Naive thymus-derived CD8-positive, alpha-beta T cell (primary cell): Measurements from ENCODE around the gene DCAF4. TPM values are rescaled to one million over a fixed set of nuclear protein-coding genes. Genes with fewer than 3 reads are reported as not detected.

Experiments
- ATAC-seq, 2 donors: fragments of 150-1000 bp; cut with Tn5 transposase in 1 of 2; sonication (Bioruptor Pico), chemical (Tn5 transposase) in 1 of 2; 1 replicate in 1 of 2; 2 replicates in 1 of 2; pipeline ENCODE4 v1.10.0; 2021; ENCODE audit warnings: mild to moderate bottlenecking in 2 of 2, moderate library complexity in 2 of 2
- POLR2A ChIA-PET: fragments of 350-600 bp; sonication (Branson Sonifier 250); formaldehyde crosslinking; loops from one replicate; lab custom pipeline; 2021; ENCODE audit warnings: antibody characterized with exemption; lab: Charles Lee
- DNase-seq, 10 donors: peaks; one replicate each; pipeline versions ENCODE4 v3.0.0 to v3.0.0-alpha.2; 2020 to 2022
- H3K27ac Mint-ChIP-seq, 10 donors: one replicate each; pipeline ENCODE4 v1.8.0; 2020 to 2022; ENCODE audit warnings: mild to moderate bottlenecking in 10 of 10, mixed read lengths in 10 of 10, moderate library complexity in 4 of 10, inconsistent platforms in 1 of 10
- H3K27me3 Mint-ChIP-seq, 5 donors: one replicate each; pipeline ENCODE4 v1.8.0; 2021 to 2022; ENCODE audit warnings: mixed read lengths in 5 of 5
- H3K36me3 Mint-ChIP-seq, 3 donors: one replicate each; pipeline ENCODE4 v1.8.0; 2020 to 2022; ENCODE audit warnings: mixed read lengths in 3 of 3, mild to moderate bottlenecking in 2 of 3, inconsistent platforms in 1 of 3
- H3K4me1 Mint-ChIP-seq, 4 donors: one replicate each; pipeline ENCODE4 v1.8.0; 2021 to 2022; ENCODE audit warnings: mixed read lengths in 4 of 4
- H3K4me3 Mint-ChIP-seq, 10 donors: one replicate each; pipeline ENCODE4 v1.8.0; 2020 to 2022; ENCODE audit warnings: mild to moderate bottlenecking in 10 of 10, mixed read lengths in 10 of 10, moderate library complexity in 6 of 10, inconsistent platforms in 1 of 10
- H3K9me3 Mint-ChIP-seq, 9 donors: one replicate each; pipeline ENCODE4 v1.8.0; 2020 to 2022; ENCODE audit warnings: mixed read lengths in 9 of 9, mild to moderate bottlenecking in 3 of 9, inconsistent platforms in 1 of 9, moderate library complexity in 1 of 9
- polyA plus RNA-seq, 3 donors: library from polyadenylated mRNA; unstranded; fragments of 300-500 nt; fragmentation: Illumina TruSeq; gene quantifications; one replicate each; pipeline ENCODE4 v1.2.3, GENCODE V29; 2021
- total RNA-seq, 8 experiments: library from RNA in 2 of 8; stranded (reverse) in 2 of 8; gene quantifications; one replicate each; pipeline ENCODE4 v1.2.3 and lab custom pipeline; 2021 to 2026

DCAF4 gene
- total and polyA plus RNA-seq, 5 experiments from 2014 or later: 7.9 to 32.8 (median 11.1) TPM

- POLR2A ChIA-PET: no interaction called here
These were observed 39.0 kb downstream of the DCAF4 start for GRCh38 chr14:72965249-72965648.

GRCh38 chr14:72966038-72966437 lies 39.8 kb downstream of the DCAF4 start:
- DNase-seq: no peak
- no peaks in the 10 kb centered on the region for H3K27me3 Mint-ChIP-seq
- peaks cover 0 to 6% (median 3%) of the 10 kb centered on the region in 4 donors for H3K4me1 Mint-ChIP-seq
- H3K9me3 Mint-ChIP-seq: no peaks in the 10 kb centered on the region
- H3K27ac Mint-ChIP-seq: no peak overlapping the region
- no peak overlapping the region for H3K4me3 Mint-ChIP-seq
- ATAC-seq: no peak
- POLR2A ChIA-PET: interaction anchor here (0.6 kb wide), 1 partner anchor 70 kb away, joined by 6 read pairs; no protein-coding TSS in a partner anchor
- H3K36me3 Mint-ChIP-seq: peaks cover 0 to 58% (median 16%) of the 10 kb centered on the region in 3 donors

More at GRCh38 chr14:72965249-72965648, 39.0 kb downstream of the DCAF4 start:
- DNase-seq (no peak), ATAC-seq (no peak)
- Mint-ChIP-seq H3K27ac (peak overlapping the region in 4 of 10 donors; percentile 2 to 80 (median 42)), H3K9me3 (no peaks in the 10 kb centered on the region), H3K4me1 (peaks cover 0 to 6% (median 3%) of the 10 kb centered on the region in 4 donors), H3K4me3 (no peak overlapping the region), H3K36me3 (peaks cover 0 to 58% (median 22%) of the 10 kb centered on the region in 3 donors), H3K27me3 (no peaks in the 10 kb centered on the region)

GRCh38 chr14:72968316-72968715 lies 42.1 kb downstream of the DCAF4 start:
- H3K27ac Mint-ChIP-seq: peak overlapping the region in 1 of 10 donors; percentile 66
- no peak for DNase-seq
- H3K36me3 Mint-ChIP-seq: peaks cover 0 to 62% (median 25%) of the 10 kb centered on the region in 3 donors
- POLR2A ChIA-PET: no interaction called here
- ATAC-seq: no peak
- H3K4me3 Mint-ChIP-seq: no peak overlapping the region
- H3K9me3 Mint-ChIP-seq: no peaks in the 10 kb centered on the region
- H3K4me1 Mint-ChIP-seq: peaks cover 0 to 6% (median 3%) of the 10 kb centered on the region in 4 donors
- no peaks in the 10 kb centered on the region for H3K27me3 Mint-ChIP-seq

GRCh38 chr14:72970058-72970630 lies 43.9 kb downstream of the DCAF4 start:
- Mint-ChIP-seq H3K4me3 (no peak overlapping the region), H3K27me3 (no peaks in the 10 kb centered on the region), H3K4me1 (peaks cover 0 to 3% (median 0%) of the 10 kb centered on the region in 4 donors), H3K27ac (no peak overlapping the region), H3K36me3 (peaks cover 0 to 76% (median 35%) of the 10 kb centered on the region in 3 donors), H3K9me3 (no peaks in the 10 kb centered on the region)
- no peak for DNase-seq
- ATAC-seq: no peak
- POLR2A ChIA-PET: no interaction called here

- DNase-seq: no peak
- no peaks in the 10 kb centered on the region for H3K4me1 Mint-ChIP-seq
- no peaks in the 10 kb centered on the region for H3K27me3 Mint-ChIP-seq
- POLR2A ChIA-PET: no interaction called here
- H3K36me3 Mint-ChIP-seq: peaks cover 0 to 82% (median 42%) of the 10 kb centered on the region in 3 donors
- no peak overlapping the region for H3K4me3 Mint-ChIP-seq
- no peak overlapping the region for H3K27ac Mint-ChIP-seq
- ATAC-seq: no peak
- H3K9me3 Mint-ChIP-seq: no peaks in the 10 kb centered on the region
These were observed 44.7 kb downstream of the DCAF4 start for GRCh38 chr14:72970824-72971434.

GRCh38 chr14:72974661-72975060 lies 48.4 kb downstream of the DCAF4 start:
- DNase-seq (no peak), ATAC-seq (no peak)
- POLR2A ChIA-PET: no interaction called here
- Mint-ChIP-seq H3K27ac (peak overlapping the region in 1 of 10 donors; percentile 29), H3K4me1 (no peaks in the 10 kb centered on the region), H3K4me3 (no peak overlapping the region), H3K27me3 (no peaks in the 10 kb centered on the region), H3K9me3 (no peaks in the 10 kb centered on the region), H3K36me3 (peaks cover 0 to 95% (median 49%) of the 10 kb centered on the region in 3 donors)

- Mint-ChIP-seq H3K36me3 (peaks cover 0 to 90% (median 43%) of the 10 kb centered on the region in 3 donors), H3K27ac (no peak overlapping the region)
These were observed 49.5 kb downstream of the DCAF4 start for GRCh38 chr14:72975770-72976169.

GRCh38 chr14:72978856-72979255 lies 52.6 kb downstream of the DCAF4 start:
- H3K27ac Mint-ChIP-seq: no peak overlapping the region

More at GRCh38 chr14:72975770-72976169, 49.5 kb downstream of the DCAF4 start:
- Mint-ChIP-seq H3K4me3 (no peak overlapping the region), H3K27me3 (no peaks in the 10 kb centered on the region), H3K4me1 (no peaks in the 10 kb centered on the region), H3K9me3 (no peaks in the 10 kb centered on the region)
- POLR2A ChIA-PET: interaction anchor here (0.8 kb wide), 1 partner anchor 82 kb away, joined by 3 read pairs; no protein-coding TSS in a partner anchor
- no peak for DNase-seq
- ATAC-seq: no peak

GRCh38 chr14:72980863-72981262 lies 54.6 kb downstream of the DCAF4 start:
- POLR2A ChIA-PET: no interaction called here
- Mint-ChIP-seq H3K27me3 (no peaks in the 10 kb centered on the region), H3K4me1 (peaks cover 0 to 2% (median 0%) of the 10 kb centered on the region in 4 donors), H3K4me3 (no peak overlapping the region), H3K36me3 (peaks cover 10 to 82% (median 35%) of the 10 kb centered on the region in 3 donors), H3K9me3 (peaks cover 0 to 1% (median 0%) of the 10 kb centered on the region in 9 donors), H3K27ac (no peak overlapping the region)
- ATAC-seq: no peak
- no peak for DNase-seq

More at GRCh38 chr14:72978856-72979255, 52.6 kb downstream of the DCAF4 start:
- Mint-ChIP-seq H3K4me1 (peaks cover 0 to 2% (median 0%) of the 10 kb centered on the region in 4 donors), H3K27me3 (no peaks in the 10 kb centered on the region), H3K36me3 (peaks cover 4 to 84% (median 32%) of the 10 kb centered on the region in 3 donors), H3K4me3 (no peak overlapping the region), H3K9me3 (no peaks in the 10 kb centered on the region)
- POLR2A ChIA-PET: interaction anchor here (0.7 kb wide), 1 partner anchor 8 kb away, joined by 6 read pairs; no protein-coding TSS in a partner anchor
- ATAC-seq (no peak), DNase-seq (no peak)

GRCh38 chr14:72982146-72982708 lies 56.0 kb downstream of the DCAF4 start:
- Mint-ChIP-seq H3K36me3 (peaks cover 10 to 81% (median 35%) of the 10 kb centered on the region in 3 donors), H3K27me3 (no peaks in the 10 kb centered on the region), H3K27ac (no peak overlapping the region), H3K4me1 (peaks cover 0 to 2% (median 0%) of the 10 kb centered on the region in 4 donors), H3K9me3 (peaks cover 0 to 1% (median 0%) of the 10 kb centered on the region in 9 donors), H3K4me3 (no peak overlapping the region)
- DNase-seq (no peak), ATAC-seq (no peak)
- POLR2A ChIA-PET: interaction anchor here (0.8 kb wide), 1 partner anchor 15 kb away, joined by 4 read pairs; no protein-coding TSS in a partner anchor

- ATAC-seq (no peak), DNase-seq (no peak)
- Mint-ChIP-seq H3K9me3 (peaks cover 0 to 1% (median 0%) of the 10 kb centered on the region in 9 donors), H3K27ac (no peak overlapping the region), H3K4me3 (no peak overlapping the region), H3K36me3 (peaks cover 10 to 73% (median 33%) of the 10 kb centered on the region in 3 donors), H3K27me3 (no peaks in the 10 kb centered on the region), H3K4me1 (peaks cover 0 to 3% (median 0%) of the 10 kb centered on the region in 4 donors)
- POLR2A ChIA-PET: no interaction called here
These were observed 60.0 kb downstream of the DCAF4 start for GRCh38 chr14:72986214-72986613.

- POLR2A ChIA-PET: interaction anchor here (0.6 kb wide), 1 partner anchor 8 kb away, joined by 6 read pairs; no protein-coding TSS in a partner anchor
- Mint-ChIP-seq H3K27ac (no peak overlapping the region), H3K27me3 (no peaks in the 10 kb centered on the region), H3K36me3 (peaks cover 10 to 73% (median 33%) of the 10 kb centered on the region in 3 donors), H3K9me3 (peaks cover 0 to 1% (median 0%) of the 10 kb centered on the region in 9 donors), H3K4me1 (peaks cover 0 to 3% (median 0%) of the 10 kb centered on the region in 4 donors), H3K4me3 (no peak overlapping the region)
- no peak for DNase-seq
- no peak for ATAC-seq
These were observed 60.6 kb downstream of the DCAF4 start for GRCh38 chr14:72986857-72987256.
